Upper lobe of right lung (tissue), 1 donor: ENCODE results near the gene CFP. TPM values are rescaled to one million over a fixed set of nuclear protein-coding genes. Genes with fewer than 3 reads are reported as not detected.
A peak's percentile ranks its signal among the peaks of the same experiment; 100 is the strongest.

Experiments used
- ATAC-seq: fragments of 200-7000 bp; cut with Tn5 transposase; one replicate; pipeline ENCODE4 v1.9.1; 2020; ENCODE audit warnings: mild to moderate bottlenecking, moderate library complexity
- DNase-seq: peaks from one replicate; pipeline ENCODE4 v3.0.0-alpha.2; 2020
- H3K27ac ChIP-seq: fragments of 200-600 bp; one replicate; pipeline ENCODE4 v1.8.0; 2022
- H3K27me3 ChIP-seq: fragments of 200-600 bp; one replicate; pipeline ENCODE4 v1.8.0; 2022; ENCODE audit warnings: mild to moderate bottlenecking
- H3K36me3 ChIP-seq: fragments of 200-600 bp; one replicate; pipeline ENCODE4 v1.8.0; 2022
- H3K4me1 ChIP-seq: fragments of 200-600 bp; one replicate; pipeline ENCODE4 v1.8.0; 2022
- H3K4me3 ChIP-seq: fragments of 200-600 bp; one replicate; pipeline ENCODE4 v1.8.0; 2022; ENCODE audit warnings: mild to moderate bottlenecking
- H3K9me3 ChIP-seq: fragments of 200-600 bp; one replicate; pipeline ENCODE4 v1.8.0; 2022
- CTCF ChIP-seq: fragments of 200-600 bp; IDR thresholded peaks from one replicate; pipeline ENCODE4 v1.8.0; 2022; ENCODE audit warnings: antibody characterized with exemption
- intact Hi-C: fragments of 100-400 bp; cut with DNase I; formaldehyde crosslinking; loops from one replicate; pipeline ENCODE4 v1.11.0; 2022
- total RNA-seq: library from RNA; stranded (reverse); fragmentation: NEBNext Ultra II Directional; extraction: Animal tissue kit (Norgen Biotek cat#: 25700); gene quantifications from one replicate; pipeline ENCODE4 v1.2.1, GENCODE V29; 2021
- donor health status: DM: no; HTN: yes; CAD: no; lungs with severe emphysema.

CFP gene
- total RNA-seq, 1 donor from 2014 or later: 14.9 TPM

GRCh38 chrX:47645530-47645929, 15.8 kb upstream of the CFP start:
- intact Hi-C loops: no loop called here
- H3K36me3 ChIP-seq: peaks cover 6% of the 10 kb centered on the region
- H3K4me3 ChIP-seq: no peak overlapping the region
- ATAC-seq (peak; percentile 15), DNase-seq (no peak)
- peaks cover 4% of the 10 kb centered on the region for H3K4me1 ChIP-seq
- H3K27ac ChIP-seq: peak overlapping the region; percentile 17
- no peak for TF ChIP-seq CTCF
- no peaks in the 10 kb centered on the region for H3K27me3 ChIP-seq
- no peaks in the 10 kb centered on the region for H3K9me3 ChIP-seq

GRCh38 chrX:47644557-47645091, 14.9 kb upstream of the CFP start:
- Histone ChIP-seq H3K27ac (no peak overlapping the region), H3K4me3 (no peak overlapping the region), H3K36me3 (peaks cover 15% of the 10 kb centered on the region), H3K4me1 (peaks cover 4% of the 10 kb centered on the region), H3K27me3 (no peaks in the 10 kb centered on the region), H3K9me3 (no peaks in the 10 kb centered on the region)
- intact Hi-C loops: no loop called here
- DNase-seq (no peak), ATAC-seq (peak; percentile 52)
- peak; percentile 35 for TF ChIP-seq CTCF

GRCh38 chrX:47643926-47644325, 14.2 kb upstream of the CFP start:
- Histone ChIP-seq H3K27ac (no peak overlapping the region), H3K4me1 (peaks cover 4% of the 10 kb centered on the region), H3K27me3 (no peaks in the 10 kb centered on the region), H3K36me3 (peaks cover 17% of the 10 kb centered on the region), H3K4me3 (no peak overlapping the region), H3K9me3 (no peaks in the 10 kb centered on the region)
- intact Hi-C loops: no loop called here
- no peak for ATAC-seq
- no peak for DNase-seq
- peak; percentile 47 for TF ChIP-seq CTCF

GRCh38 chrX:47638816-47639215, 9.1 kb upstream of the CFP start:
- intact Hi-C loops: no loop called here
- H3K27me3 ChIP-seq: no peaks in the 10 kb centered on the region
- H3K9me3 ChIP-seq: no peaks in the 10 kb centered on the region
- peaks cover 28% of the 10 kb centered on the region for H3K36me3 ChIP-seq
- H3K4me3 ChIP-seq: no peak overlapping the region
- TF ChIP-seq CTCF: no peak
- ATAC-seq (no peak), DNase-seq (no peak)
- H3K27ac ChIP-seq: no peak overlapping the region
- H3K4me1 ChIP-seq: no peaks in the 10 kb centered on the region

- TF ChIP-seq CTCF: peak; percentile 19
- ATAC-seq (peak; percentile 98), DNase-seq (peak; percentile 84)
- Histone ChIP-seq H3K27me3 (no peaks in the 10 kb centered on the region), H3K4me3 (peak overlapping the region; percentile 40), H3K9me3 (no peaks in the 10 kb centered on the region), H3K4me1 (no peaks in the 10 kb centered on the region), H3K36me3 (peaks cover 28% of the 10 kb centered on the region), H3K27ac (no peak overlapping the region)
- intact Hi-C loops: no loop called here
Observed at GRCh38 chrX:47637546-47638195, 7.9 kb upstream of the CFP start.
